ENCODE measurements around the gene GUCY2D.

The GUCY2D gene

GRCh38 chr17:8062807-8063483 is 60.5 kb downstream of the GUCY2D start:
- no peak for DNase-seq (ENCODE audit: low read depth)

GRCh38 chr17:8063761-8064534 is 61.5 kb downstream of the GUCY2D start:
- DNase-seq (ENCODE audit: low read depth), result no peak
- TF ChIP-seq, protein P1, sequence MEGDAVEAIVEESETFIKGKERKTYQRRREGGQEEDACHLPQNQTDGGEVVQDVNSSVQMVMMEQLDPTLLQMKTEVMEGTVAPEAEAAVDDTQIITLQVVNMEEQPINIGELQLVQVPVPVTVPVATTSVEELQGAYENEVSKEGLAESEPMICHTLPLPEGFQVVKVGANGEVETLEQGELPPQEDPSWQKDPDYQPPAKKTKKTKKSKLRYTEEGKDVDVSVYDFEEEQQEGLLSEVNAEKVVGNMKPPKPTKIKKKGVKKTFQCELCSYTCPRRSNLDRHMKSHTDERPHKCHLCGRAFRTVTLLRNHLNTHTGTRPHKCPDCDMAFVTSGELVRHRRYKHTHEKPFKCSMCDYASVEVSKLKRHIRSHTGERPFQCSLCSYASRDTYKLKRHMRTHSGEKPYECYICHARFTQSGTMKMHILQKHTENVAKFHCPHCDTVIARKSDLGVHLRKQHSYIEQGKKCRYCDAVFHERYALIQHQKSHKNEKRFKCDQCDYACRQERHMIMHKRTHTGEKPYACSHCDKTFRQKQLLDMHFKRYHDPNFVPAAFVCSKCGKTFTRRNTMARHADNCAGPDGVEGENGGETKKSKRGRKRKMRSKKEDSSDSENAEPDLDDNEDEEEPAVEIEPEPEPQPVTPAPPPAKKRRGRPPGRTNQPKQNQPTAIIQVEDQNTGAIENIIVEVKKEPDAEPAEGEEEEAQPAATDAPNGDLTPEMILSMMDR (conservative IDR thresholded peaks at IDR 0.05; ENCODE audit: low read length), result no peak
- no peak overlapping the region for H3K4me3 ChIP-seq (ENCODE audit: low read length)

More at GRCh38 chr17:8062807-8063483, 60.5 kb downstream of the GUCY2D start:
- TF ChIP-seq, protein P1 (conservative IDR thresholded peaks at IDR 0.05; ENCODE audit: low read length), result no peak
- H3K4me3 ChIP-seq (ENCODE audit: low read length), result no peak overlapping the region; the same call in 1 of the 2 replicates

DNA sequence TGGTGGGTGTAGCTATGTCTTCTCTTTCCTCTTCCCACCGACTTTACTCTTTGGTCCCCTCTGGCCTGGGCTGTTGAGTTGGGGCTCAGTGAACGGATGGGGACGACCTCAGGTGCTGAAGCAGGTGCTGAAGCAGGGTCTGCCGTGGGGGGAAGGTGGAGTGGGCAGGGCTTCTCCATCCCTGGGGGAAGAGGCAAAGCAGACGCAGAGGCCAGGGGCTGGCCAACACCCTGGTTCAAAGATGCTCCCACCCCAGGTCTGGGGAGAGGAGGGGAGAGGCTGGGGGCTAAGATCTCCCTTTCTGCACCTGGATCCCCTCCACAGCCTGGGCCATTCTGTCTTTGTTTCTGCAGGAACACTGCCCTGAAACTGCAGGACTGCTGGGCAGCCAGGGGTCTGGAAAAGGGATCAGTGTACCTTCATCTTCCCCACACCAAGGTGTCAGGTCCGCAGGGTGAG is 62.2 kb downstream of the GUCY2D start:
- no peak for DNase-seq (ENCODE audit: low read depth)
- TF ChIP-seq, protein P1 (conservative IDR thresholded peaks at IDR 0.05; ENCODE audit: low read length), result no peak
- H3K4me3 ChIP-seq (ENCODE audit: low read length), result no peak overlapping the region

- TF ChIP-seq, protein P1 (conservative IDR thresholded peaks at IDR 0.05; ENCODE audit: low read length), result no peak
- no peak overlapping the region for H3K4me3 ChIP-seq (ENCODE audit: low read length)
- no peak for DNase-seq (ENCODE audit: low read depth)
Observed at GRCh38 chr17:8066841-8067775, 64.7 kb downstream of the GUCY2D start.

- no peak overlapping the region for H3K4me3 ChIP-seq (ENCODE audit: low read length)
- no peak for DNase-seq (ENCODE audit: low read depth)
- TF ChIP-seq, protein P1 (conservative IDR thresholded peaks at IDR 0.05; ENCODE audit: low read length), result no peak
Observed at GRCh38 chr17:8067806-8068205, 65.4 kb downstream of the GUCY2D start.

DNA sequence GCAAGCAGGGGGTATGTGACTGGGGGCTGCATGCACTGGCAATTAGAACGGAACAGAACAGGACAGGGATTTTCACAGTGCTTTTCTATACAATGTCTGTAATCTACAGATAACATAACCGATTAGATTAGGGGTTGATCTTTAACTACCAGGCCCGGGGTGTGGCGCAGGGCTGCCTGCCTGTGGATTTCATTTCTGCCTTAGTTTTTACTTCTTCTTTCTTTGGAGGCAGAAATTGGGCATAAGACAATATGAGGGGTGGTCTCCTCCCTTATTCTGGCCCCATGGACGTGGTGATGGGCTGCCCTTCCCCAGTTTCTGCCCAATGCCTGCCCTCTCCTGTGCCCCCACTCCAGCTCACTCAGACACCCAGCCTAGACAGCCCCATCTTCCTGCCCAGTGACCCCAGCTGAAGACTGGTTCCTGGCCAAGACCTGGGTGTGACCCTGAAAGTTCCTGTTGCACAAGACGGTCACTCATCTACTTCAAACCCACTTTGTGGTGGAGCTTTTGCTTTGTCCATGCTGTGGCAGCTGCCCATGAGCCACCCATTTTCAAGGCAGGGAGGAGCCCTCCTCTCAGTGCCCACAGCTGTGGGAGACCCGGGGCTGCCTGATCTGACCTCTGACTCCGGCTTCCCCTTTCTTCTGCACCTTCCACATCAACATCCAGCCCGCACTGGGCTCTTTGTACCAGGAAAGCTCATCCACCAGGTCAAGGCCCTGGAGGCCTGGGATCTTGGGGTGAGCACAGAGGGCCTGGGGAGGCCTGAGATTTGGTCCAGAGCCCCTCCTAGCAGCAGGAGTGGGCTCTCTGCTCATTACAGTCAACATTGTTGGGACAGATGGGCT is 66.5 kb downstream of the GUCY2D start:
- TF ChIP-seq, protein P1 (conservative IDR thresholded peaks at IDR 0.05; ENCODE audit: low read length), result no peak
- H3K4me3 ChIP-seq (ENCODE audit: low read length), result no peak overlapping the region
- no peak for DNase-seq (ENCODE audit: low read depth)
